KMS-11 (cell line): Measurements from ENCODE around the gene XKR7.

Source experiments
- H2AFZ ChIP-seq: fragments of 200-600 bp; sonication (generic); 2 replicates; pipeline ENCODE4 v1.6.1; 2016; ENCODE audit warnings: antibody characterized with exemption, mixed run types, low read depth
- H3K27ac ChIP-seq: fragments of 200-600 bp; sonication (generic); 2 replicates; pipeline ENCODE4 v1.6.1; 2016; ENCODE audit warnings: mild to moderate bottlenecking, mixed run types
- H3K27me3 ChIP-seq: fragments of 200-600 bp; sonication (generic); 2 replicates; pipeline ENCODE4 v1.6.1; 2017; ENCODE audit warnings: mild to moderate bottlenecking, low read depth, mixed run types, moderate library complexity; ENCODE audit not compliant: insufficient read depth
- H3K36me3 ChIP-seq: fragments of 200-600 bp; sonication (generic); 2 replicates; pipeline ENCODE4 v1.6.1; 2017; ENCODE audit warnings: mild to moderate bottlenecking, mixed run types; ENCODE audit not compliant: insufficient read depth
- H3K4me1 ChIP-seq: fragments of 200-600 bp; sonication (generic); 2 replicates; pipeline ENCODE4 v1.6.1; 2016; ENCODE audit warnings: mild to moderate bottlenecking, low read depth, mixed run types; ENCODE audit not compliant: poor library complexity, severe bottlenecking
- H3K4me2 ChIP-seq: fragments of 200-600 bp; sonication (generic); 2 replicates; pipeline ENCODE4 v1.7.0; 2016; ENCODE audit warnings: mild to moderate bottlenecking, mixed run types
- H3K4me3 ChIP-seq: fragments of 200-600 bp; sonication (generic); IDR thresholded peaks from 2 replicates; pipeline ENCODE4 v1.6.1; 2017; ENCODE audit warnings: low read depth, low read length, mixed read lengths; ENCODE audit not compliant: insufficient read depth
- H3K79me2 ChIP-seq: fragments of 200-600 bp; sonication (generic); 2 replicates; pipeline ENCODE4 v1.6.1; 2016; ENCODE audit warnings: low read depth, mixed run types; ENCODE audit not compliant: insufficient read depth
- H3K9ac ChIP-seq: fragments of 200-600 bp; sonication (generic); 2 replicates; pipeline ENCODE4 v1.6.1; 2016; ENCODE audit warnings: mild to moderate bottlenecking, mixed run types
- H4K20me1 ChIP-seq: fragments of 200-600 bp; sonication (generic); 2 replicates; pipeline ENCODE4 v1.6.1; 2016; ENCODE audit warnings: mild to moderate bottlenecking, mixed run types; ENCODE audit not compliant: insufficient read depth
- TF ChIP-seq, protein P1 (sequence below): fragments of 200-600 bp; sonication (generic); conservative IDR thresholded peaks from 2 replicates; pipeline ENCODE4 v1.6.1; 2017; ENCODE audit warnings: low read depth, mild to moderate bottlenecking, antibody characterized with exemption, low read length, moderate library complexity, mixed read lengths

The XKR7 gene

DNA sequence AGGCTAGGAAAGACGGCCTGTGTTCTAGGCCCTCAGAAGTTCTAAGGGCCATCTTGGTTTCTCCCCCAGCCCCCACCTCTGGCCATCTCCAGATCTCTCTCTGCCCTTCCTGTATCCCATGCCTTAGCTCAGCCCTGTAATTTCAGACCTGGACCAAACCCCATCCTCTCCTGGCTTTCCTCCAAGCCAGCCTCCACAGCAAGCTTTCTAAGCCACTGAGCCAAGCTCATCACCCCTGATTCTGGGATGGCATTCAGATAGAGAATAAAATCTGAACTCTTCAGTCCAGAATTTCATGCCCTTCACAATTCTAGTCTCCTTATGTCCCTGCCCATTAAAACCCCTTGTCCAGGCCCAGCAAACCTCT lies 23.4 kb downstream of the XKR7 start:
- H3K36me3 ChIP-seq, result no peaks in the 10 kb centered on the region
- no peaks in the 10 kb centered on the region for H4K20me1 ChIP-seq
- no peak overlapping the region for H3K27ac ChIP-seq
- TF ChIP-seq, protein P1, sequence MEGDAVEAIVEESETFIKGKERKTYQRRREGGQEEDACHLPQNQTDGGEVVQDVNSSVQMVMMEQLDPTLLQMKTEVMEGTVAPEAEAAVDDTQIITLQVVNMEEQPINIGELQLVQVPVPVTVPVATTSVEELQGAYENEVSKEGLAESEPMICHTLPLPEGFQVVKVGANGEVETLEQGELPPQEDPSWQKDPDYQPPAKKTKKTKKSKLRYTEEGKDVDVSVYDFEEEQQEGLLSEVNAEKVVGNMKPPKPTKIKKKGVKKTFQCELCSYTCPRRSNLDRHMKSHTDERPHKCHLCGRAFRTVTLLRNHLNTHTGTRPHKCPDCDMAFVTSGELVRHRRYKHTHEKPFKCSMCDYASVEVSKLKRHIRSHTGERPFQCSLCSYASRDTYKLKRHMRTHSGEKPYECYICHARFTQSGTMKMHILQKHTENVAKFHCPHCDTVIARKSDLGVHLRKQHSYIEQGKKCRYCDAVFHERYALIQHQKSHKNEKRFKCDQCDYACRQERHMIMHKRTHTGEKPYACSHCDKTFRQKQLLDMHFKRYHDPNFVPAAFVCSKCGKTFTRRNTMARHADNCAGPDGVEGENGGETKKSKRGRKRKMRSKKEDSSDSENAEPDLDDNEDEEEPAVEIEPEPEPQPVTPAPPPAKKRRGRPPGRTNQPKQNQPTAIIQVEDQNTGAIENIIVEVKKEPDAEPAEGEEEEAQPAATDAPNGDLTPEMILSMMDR, result no peak
- H3K27me3 ChIP-seq, result peaks cover 24% of the 10 kb centered on the region; the same call in 1 of the 2 replicates
- no peak overlapping the region for H3K9ac ChIP-seq
- no peaks in the 10 kb centered on the region for H3K79me2 ChIP-seq
- H3K4me1 ChIP-seq, result no peaks in the 10 kb centered on the region
- no peak overlapping the region for H3K4me2 ChIP-seq
- H3K4me3 ChIP-seq, result no peak overlapping the region
- no peak overlapping the region for H2AFZ ChIP-seq

DNA sequence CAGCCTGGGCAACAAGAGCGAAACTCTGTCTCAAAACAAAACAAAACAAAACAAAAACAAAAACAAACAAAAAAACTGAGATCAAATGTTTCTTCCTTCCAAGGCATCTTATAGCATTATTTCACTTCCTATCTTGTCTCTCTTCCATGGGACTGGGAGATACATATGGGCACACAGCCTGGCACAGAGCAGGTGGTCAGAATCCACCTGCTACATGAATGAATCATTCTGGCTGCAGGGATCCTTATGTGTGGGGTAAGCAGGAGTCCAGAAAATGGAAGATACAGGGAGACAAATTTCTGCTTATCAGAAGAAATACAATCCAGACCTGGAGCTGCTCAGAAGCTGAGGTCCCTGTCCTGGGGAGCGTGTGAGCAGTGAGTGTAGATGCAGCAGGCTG lies 24.1 kb downstream of the XKR7 start:
- H3K79me2 ChIP-seq, result no peaks in the 10 kb centered on the region
- TF ChIP-seq, protein P1, result no peak
- H3K27ac ChIP-seq, result no peak overlapping the region
- no peaks in the 10 kb centered on the region for H3K36me3 ChIP-seq
- no peak overlapping the region for H3K4me3 ChIP-seq
- H3K9ac ChIP-seq, result no peak overlapping the region
- H3K27me3 ChIP-seq, result peaks cover 32% of the 10 kb centered on the region; the same call in 1 of the 2 replicates
- no peak overlapping the region for H2AFZ ChIP-seq
- H4K20me1 ChIP-seq, result no peaks in the 10 kb centered on the region
- no peak overlapping the region for H3K4me2 ChIP-seq
- H3K4me1 ChIP-seq, result no peaks in the 10 kb centered on the region

DNA sequence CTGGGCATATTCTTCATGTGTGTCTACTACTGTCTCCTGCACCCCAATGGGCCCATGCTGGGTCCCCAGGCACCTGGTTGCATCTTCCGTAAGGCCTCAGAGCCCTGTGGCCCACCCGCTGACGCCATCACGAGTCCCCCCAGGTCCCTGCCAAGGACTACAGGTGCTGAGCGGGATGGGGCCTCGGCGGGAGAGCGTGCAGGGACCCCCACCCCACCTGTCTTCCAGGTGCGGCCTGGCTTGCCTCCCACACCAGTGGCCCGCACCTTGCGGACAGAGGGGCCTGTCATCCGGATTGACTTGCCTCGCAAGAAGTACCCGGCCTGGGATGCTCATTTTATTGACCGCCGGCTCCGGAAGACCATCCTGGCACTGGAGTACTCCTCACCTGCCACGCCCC lies 29.0 kb downstream of the XKR7 start:
- H3K4me1 ChIP-seq, result no peaks in the 10 kb centered on the region
- no peaks in the 10 kb centered on the region for H4K20me1 ChIP-seq
- no peak overlapping the region for H3K4me2 ChIP-seq
- TF ChIP-seq, protein P1, result no peak
- no peak overlapping the region for H3K9ac ChIP-seq
- no peak overlapping the region for H2AFZ ChIP-seq
- no peak overlapping the region for H3K27ac ChIP-seq
- H3K79me2 ChIP-seq, result no peaks in the 10 kb centered on the region
- peaks cover 53% of the 10 kb centered on the region; the same call in 1 of the 2 replicates for H3K27me3 ChIP-seq
- no peaks in the 10 kb centered on the region for H3K36me3 ChIP-seq
- no peak overlapping the region for H3K4me3 ChIP-seq

DNA sequence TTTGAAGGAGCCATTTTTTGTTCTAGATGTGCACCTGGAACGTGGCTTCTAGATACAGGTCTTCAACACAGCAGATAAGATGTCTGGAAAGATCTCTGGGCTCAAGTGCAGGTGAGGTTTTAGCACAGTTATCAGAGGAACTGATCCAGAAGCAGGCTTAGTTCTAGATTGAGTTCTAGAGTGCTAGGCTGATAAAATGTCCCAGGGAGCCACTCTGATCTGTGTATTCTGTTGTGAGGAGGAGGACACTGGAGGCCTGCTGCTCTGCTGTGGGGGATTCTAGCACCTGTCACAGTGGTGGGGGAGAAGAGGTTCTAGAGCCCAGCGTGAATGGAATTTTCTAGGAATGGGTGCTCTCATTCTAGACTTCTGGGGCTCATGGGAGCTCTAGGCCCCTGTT lies 30.3 kb downstream of the XKR7 start:
- no peaks in the 10 kb centered on the region for H3K36me3 ChIP-seq
- H3K4me1 ChIP-seq, result no peaks in the 10 kb centered on the region
- TF ChIP-seq, protein P1, result no peak
- no peak overlapping the region for H3K27ac ChIP-seq
- no peak overlapping the region for H3K4me3 ChIP-seq
- H3K4me2 ChIP-seq, result no peak overlapping the region
- H3K27me3 ChIP-seq, result peaks cover 45% of the 10 kb centered on the region; the same call in 1 of the 2 replicates
- no peak overlapping the region for H3K9ac ChIP-seq
- no peak overlapping the region for H2AFZ ChIP-seq
- no peaks in the 10 kb centered on the region for H4K20me1 ChIP-seq
- H3K79me2 ChIP-seq, result no peaks in the 10 kb centered on the region
